ENCODE data around the gene AP3S2.

AP3S2 gene

DNA sequence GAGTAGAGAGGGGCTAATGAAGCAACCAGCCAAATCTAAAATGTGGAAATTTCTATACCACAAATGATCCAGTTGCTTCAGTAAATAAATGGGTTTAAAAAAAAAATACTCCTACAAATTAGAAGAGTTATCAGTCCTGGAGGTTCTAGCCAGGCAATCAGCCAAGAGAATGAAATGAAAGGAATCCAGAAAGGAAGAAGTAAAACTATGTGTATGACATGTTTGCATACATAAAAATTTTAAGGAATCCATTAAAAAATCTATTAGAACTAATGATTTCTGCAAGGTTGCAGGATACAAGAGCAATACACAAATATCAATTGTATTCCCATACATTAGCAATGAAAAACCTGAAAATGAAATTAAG, 108.0 kb downstream of the AP3S2 start:
- Histone ChIP-seq H4K91ac (ENCODE audit: low read depth, low read length) (no peak overlapping the region), H3K9ac (ENCODE audit: low read length) (no peak overlapping the region), H4K8ac (ENCODE audit: low read depth, low read length) (no peak overlapping the region), H3K23ac (ENCODE audit: low read length) (no peak overlapping the region), H3K9me3 (ENCODE audit: insufficient read depth, low read depth, low read length) (peaks cover 2% of the 10 kb centered on the region), H3K4ac (ENCODE audit: low read depth, low read length) (no peak overlapping the region), H4K12ac (ENCODE audit: low read depth, low read length) (no peak overlapping the region), H2BK5ac (ENCODE audit: low read depth, low read length, poor library complexity) (no peak overlapping the region), H3K27ac (ENCODE audit: low read depth, low read length) (no peak overlapping the region), H2BK12ac (ENCODE audit: low read length) (no peak overlapping the region), H3K79me1 (ENCODE audit: low read length) (peaks cover 5% of the 10 kb centered on the region), H3K4me3 (ENCODE audit: low read depth, low read length) (no peak overlapping the region), H3K79me2 (ENCODE audit: control insufficient read depth, insufficient read depth, low read length, poor library complexity) (no peaks in the 10 kb centered on the region), H2AK5ac (ENCODE audit: low read length) (no peak overlapping the region), H2AFZ (ENCODE audit: insufficient read depth, low read length, poor library complexity) (no peak overlapping the region), H3K14ac (ENCODE audit: low read length) (no peak overlapping the region), H3K4me1 (ENCODE audit: control insufficient read depth in 1 of 2, insufficient read depth in 2 of 2, low read length in 2 of 2) (peaks cover 22 to 27% of the 10 kb centered on the region in 2 experiments), H3K18ac (ENCODE audit: low read length) (no peak overlapping the region), H3K27me3 (ENCODE audit: insufficient read depth, low read length) (no peaks in the 10 kb centered on the region), H2BK120ac (ENCODE audit: insufficient read depth, low read length, poor library complexity) (no peak overlapping the region), H3K4me2 (ENCODE audit: low read length) (no peak overlapping the region), H3K36me3 (ENCODE audit: control insufficient read depth in 1 of 2, insufficient read depth in 2 of 2, low read length in 2 of 2) (no peaks in the 10 kb centered on the region)
- peak in 1 of 2 donors; percentile 4 for DNase-seq

DNA sequence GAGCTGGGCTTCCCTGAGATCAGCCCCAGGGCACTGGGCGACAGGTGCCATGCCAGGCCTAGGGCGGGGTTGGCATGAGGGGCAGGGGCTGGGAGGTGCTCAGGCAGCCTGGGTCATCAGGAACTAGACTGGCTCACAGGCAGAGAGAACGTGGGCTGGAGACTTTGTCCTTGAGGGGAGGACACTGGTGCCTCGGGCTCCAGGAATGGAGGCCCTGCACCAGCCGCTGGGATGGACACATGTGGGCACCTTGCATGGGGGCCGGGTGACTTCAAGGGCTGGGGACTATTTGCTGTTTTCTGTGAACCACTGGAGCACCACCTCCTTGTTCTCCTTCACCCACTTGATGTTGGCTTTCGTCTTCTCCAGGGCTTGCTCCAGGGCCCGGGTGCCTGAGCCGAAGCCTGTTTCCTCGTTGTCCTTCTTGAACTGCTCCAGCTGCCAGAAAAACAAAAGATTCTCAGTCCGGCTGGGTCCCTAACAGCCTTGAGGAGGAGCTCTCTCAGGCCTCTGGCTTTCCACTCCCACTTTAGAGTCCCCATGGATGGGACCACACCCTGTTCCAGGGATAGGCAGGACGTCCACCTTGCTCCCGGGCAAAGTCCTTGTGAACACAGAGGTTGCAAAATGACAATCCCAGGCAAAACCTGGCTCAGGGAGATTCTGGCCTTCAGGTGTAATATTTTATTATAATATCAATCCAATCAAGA, 108.6 kb downstream of the AP3S2 start:
- H3K4me2 ChIP-seq (ENCODE audit: low read length), result no peak overlapping the region
- no peak overlapping the region for H3K4ac ChIP-seq (ENCODE audit: low read depth, low read length)
- H3K27me3 ChIP-seq (ENCODE audit: insufficient read depth, low read length), result no peaks in the 10 kb centered on the region
- no peak overlapping the region for H2BK5ac ChIP-seq (ENCODE audit: low read depth, low read length, poor library complexity)
- no peak overlapping the region for H3K14ac ChIP-seq (ENCODE audit: low read length)
- no peak overlapping the region for H3K23ac ChIP-seq (ENCODE audit: low read length)
- no peak overlapping the region for H2BK120ac ChIP-seq (ENCODE audit: insufficient read depth, low read length, poor library complexity)
- H3K4me1 ChIP-seq (ENCODE audit: control insufficient read depth in 1 of 2, insufficient read depth in 2 of 2, low read length in 2 of 2), result peaks cover 25 to 30% of the 10 kb centered on the region in 2 experiments
- no peak overlapping the region for H2AFZ ChIP-seq (ENCODE audit: insufficient read depth, low read length, poor library complexity)
- no peak overlapping the region for H4K91ac ChIP-seq (ENCODE audit: low read depth, low read length)
- WGBS (ENCODE audit: extremely low coverage, insufficient coverage, insufficient read length), result no CpG with 5 or more reads among the region's 13 CpGs
- peaks cover 6% of the 10 kb centered on the region for H3K79me1 ChIP-seq (ENCODE audit: low read length)
- H4K8ac ChIP-seq (ENCODE audit: low read depth, low read length), result no peak overlapping the region
- H3K79me2 ChIP-seq (ENCODE audit: control insufficient read depth, insufficient read depth, low read length, poor library complexity), result no peaks in the 10 kb centered on the region
- no peak overlapping the region for H3K18ac ChIP-seq (ENCODE audit: low read length)
- H2AK5ac ChIP-seq (ENCODE audit: low read length), result peak overlapping the region; percentile 15
- H3K9ac ChIP-seq (ENCODE audit: low read length), result no peak overlapping the region
- H3K9me3 ChIP-seq (ENCODE audit: insufficient read depth, low read depth, low read length), result peaks cover 1% of the 10 kb centered on the region
- H3K36me3 ChIP-seq (ENCODE audit: control insufficient read depth in 1 of 2, insufficient read depth in 2 of 2, low read length in 2 of 2), result no peaks in the 10 kb centered on the region
- peak in 1 of 2 donors; percentile 3 for DNase-seq
- H2BK12ac ChIP-seq (ENCODE audit: low read length), result no peak overlapping the region
- H4K12ac ChIP-seq (ENCODE audit: low read depth, low read length), result no peak overlapping the region
- no peak overlapping the region for H3K27ac ChIP-seq (ENCODE audit: low read depth, low read length)
- H3K4me3 ChIP-seq (ENCODE audit: low read depth, low read length), result no peak overlapping the region

DNA sequence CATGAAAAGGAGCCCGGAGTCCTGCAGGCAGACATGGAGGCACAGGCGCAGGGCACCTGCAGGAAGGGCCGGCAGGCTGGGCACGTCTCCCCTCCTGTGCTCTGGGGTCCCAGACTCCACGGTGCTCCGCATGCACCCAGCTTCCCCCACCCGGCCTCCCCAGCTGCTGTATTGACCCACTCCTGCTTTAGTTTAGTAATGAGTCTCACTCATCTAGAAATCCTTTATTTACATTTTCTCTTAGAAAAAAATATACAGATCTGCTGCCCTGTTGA, 109.2 kb downstream of the AP3S2 start:
- Histone ChIP-seq H3K4me2 (ENCODE audit: low read length) (no peak overlapping the region), H3K9ac (ENCODE audit: low read length) (no peak overlapping the region), H2BK120ac (ENCODE audit: insufficient read depth, low read length, poor library complexity) (no peak overlapping the region), H3K14ac (ENCODE audit: low read length) (no peak overlapping the region), H3K27ac (ENCODE audit: low read depth, low read length) (no peak overlapping the region), H2AFZ (ENCODE audit: insufficient read depth, low read length, poor library complexity) (no peak overlapping the region), H3K23ac (ENCODE audit: low read length) (no peak overlapping the region), H3K18ac (ENCODE audit: low read length) (no peak overlapping the region), H3K4me1 (ENCODE audit: control insufficient read depth in 1 of 2, insufficient read depth in 2 of 2, low read length in 2 of 2) (peaks cover 25 to 30% of the 10 kb centered on the region in 2 experiments), H4K8ac (ENCODE audit: low read depth, low read length) (no peak overlapping the region), H4K12ac (ENCODE audit: low read depth, low read length) (no peak overlapping the region), H3K27me3 (ENCODE audit: insufficient read depth, low read length) (no peaks in the 10 kb centered on the region), H2AK5ac (ENCODE audit: low read length) (no peak overlapping the region), H2BK5ac (ENCODE audit: low read depth, low read length, poor library complexity) (no peak overlapping the region), H3K79me2 (ENCODE audit: control insufficient read depth, insufficient read depth, low read length, poor library complexity) (no peaks in the 10 kb centered on the region), H4K91ac (ENCODE audit: low read depth, low read length) (no peak overlapping the region), H3K9me3 (ENCODE audit: insufficient read depth, low read depth, low read length) (no peaks in the 10 kb centered on the region), H2BK12ac (ENCODE audit: low read length) (no peak overlapping the region), H3K4ac (ENCODE audit: low read depth, low read length) (no peak overlapping the region), H3K4me3 (ENCODE audit: low read depth, low read length) (no peak overlapping the region), H3K36me3 (ENCODE audit: control insufficient read depth in 1 of 2, insufficient read depth in 2 of 2, low read length in 2 of 2) (no peaks in the 10 kb centered on the region), H3K79me1 (ENCODE audit: low read length) (peaks cover 6% of the 10 kb centered on the region)
- no CpG with 5 or more reads among the region's 7 CpGs for WGBS (ENCODE audit: extremely low coverage, insufficient coverage, insufficient read length)
- DNase-seq, result no peak

DNA sequence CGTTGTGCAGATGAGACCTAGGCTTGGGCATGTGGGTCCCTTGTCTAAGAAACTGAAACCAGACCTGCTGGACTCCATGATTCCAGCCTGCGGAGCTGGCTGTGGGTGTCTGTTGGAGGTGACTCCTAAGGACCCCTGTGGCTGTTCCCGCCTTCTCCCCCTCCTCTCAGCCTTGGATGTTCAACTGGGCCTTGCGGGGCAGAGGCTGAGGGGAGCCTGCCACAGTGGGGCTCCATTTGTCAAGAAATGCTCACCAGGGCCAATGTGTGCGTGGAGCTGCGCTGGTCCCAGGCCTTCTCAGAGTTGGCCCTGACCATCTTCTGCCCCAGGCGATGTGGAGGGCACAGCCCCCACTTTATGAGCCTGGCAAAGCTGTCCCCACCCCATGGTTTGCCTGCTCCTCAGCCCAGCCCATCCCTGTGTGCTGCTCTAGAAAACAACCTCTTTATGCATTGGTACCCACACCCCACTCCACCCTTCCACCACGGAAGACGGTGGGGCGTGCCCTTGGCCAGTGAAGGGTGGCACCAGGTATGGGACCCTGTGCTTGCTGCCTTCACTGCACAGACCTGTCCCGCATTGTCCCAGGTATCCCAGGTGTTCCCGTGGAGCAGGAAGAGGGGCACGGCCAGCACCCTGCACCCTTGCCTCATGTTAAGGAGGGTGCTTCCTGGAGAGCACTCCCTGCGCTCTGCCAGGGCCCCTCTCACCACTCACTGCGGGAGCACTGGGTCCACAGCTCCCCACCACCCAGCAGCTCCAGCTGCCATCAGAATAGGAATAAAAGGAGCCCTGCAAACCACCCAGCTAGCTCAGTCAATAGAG, 109.7 kb downstream of the AP3S2 start:
- WGBS (ENCODE audit: extremely low coverage, insufficient coverage, insufficient read length), result no CpG with 5 or more reads among the region's 15 CpGs
- Histone ChIP-seq H4K8ac (ENCODE audit: low read depth, low read length) (no peak overlapping the region), H3K4me3 (ENCODE audit: low read depth, low read length) (no peak overlapping the region), H2BK120ac (ENCODE audit: insufficient read depth, low read length, poor library complexity) (no peak overlapping the region), H2BK12ac (ENCODE audit: low read length) (no peak overlapping the region), H4K12ac (ENCODE audit: low read depth, low read length) (no peak overlapping the region), H2AK5ac (ENCODE audit: low read length) (no peak overlapping the region), H3K36me3 (ENCODE audit: control insufficient read depth in 1 of 2, insufficient read depth in 2 of 2, low read length in 2 of 2) (no peaks in the 10 kb centered on the region), H3K23ac (ENCODE audit: low read length) (no peak overlapping the region), H3K4me1 (ENCODE audit: control insufficient read depth in 1 of 2, insufficient read depth in 2 of 2, low read length in 2 of 2) (peaks cover 25 to 30% of the 10 kb centered on the region in 2 experiments), H3K4ac (ENCODE audit: low read depth, low read length) (no peak overlapping the region), H3K27me3 (ENCODE audit: insufficient read depth, low read length) (no peaks in the 10 kb centered on the region), H3K14ac (ENCODE audit: low read length) (peak overlapping the region; percentile 30), H3K9ac (ENCODE audit: low read length) (no peak overlapping the region), H2BK5ac (ENCODE audit: low read depth, low read length, poor library complexity) (no peak overlapping the region), H3K4me2 (ENCODE audit: low read length) (no peak overlapping the region), H3K18ac (ENCODE audit: low read length) (no peak overlapping the region), H3K9me3 (ENCODE audit: insufficient read depth, low read depth, low read length) (no peaks in the 10 kb centered on the region), H4K91ac (ENCODE audit: low read depth, low read length) (peak overlapping the region; percentile 16), H2AFZ (ENCODE audit: insufficient read depth, low read length, poor library complexity) (no peak overlapping the region), H3K27ac (ENCODE audit: low read depth, low read length) (no peak overlapping the region), H3K79me2 (ENCODE audit: control insufficient read depth, insufficient read depth, low read length, poor library complexity) (no peaks in the 10 kb centered on the region), H3K79me1 (ENCODE audit: low read length) (peaks cover 6% of the 10 kb centered on the region)
- DNase-seq, result no peak
